Choroid plexus epithelial cell (primary cell): ENCODE results near the gene CADM3.

ENCODE experiments used
- DNase-seq: peaks from one replicate; pipeline ENCODE4 v3.0.0-alpha.2; 2010; ENCODE audit warnings: low read depth
- H3K4me3 ChIP-seq: 2 replicates; pipeline ENCODE4 v1.5.1; 2011; ENCODE audit warnings: low read depth, mild to moderate bottlenecking, control low read depth, low read length, moderate library complexity
- CTCF ChIP-seq: conservative IDR thresholded peaks from 2 replicates; pipeline ENCODE4 v1.5.1; 2011; ENCODE audit warnings: low read depth, mild to moderate bottlenecking, control low read depth, inconsistent platforms, low read length, moderate library complexity

Gene CADM3

GRCh38 chr1:159142391-159142663, 29.1 kb upstream of the CADM3 start:
- DNase-seq: no peak
- no peak for TF ChIP-seq CTCF
- no peak overlapping the region for H3K4me3 ChIP-seq

- no peak overlapping the region for H3K4me3 ChIP-seq
- no peak for TF ChIP-seq CTCF
These were observed 28.5 kb upstream of the CADM3 start for GRCh38 chr1:159142726-159143510.

GRCh38 chr1:159144571-159144970, 26.8 kb upstream of the CADM3 start:
- TF ChIP-seq CTCF: no peak
- no peak for DNase-seq
- H3K4me3 ChIP-seq: no peak overlapping the region

More at GRCh38 chr1:159142726-159143510, 28.5 kb upstream of the CADM3 start:
- DNase-seq: no peak

- H3K4me3 ChIP-seq: no peak overlapping the region
- TF ChIP-seq CTCF: no peak
- no peak for DNase-seq
These were observed 24.4 kb upstream of the CADM3 start for GRCh38 chr1:159146980-159147379.

- no peak for TF ChIP-seq CTCF
- no peak overlapping the region for H3K4me3 ChIP-seq
- DNase-seq: no peak
These were observed 19.4 kb upstream of the CADM3 start for GRCh38 chr1:159152031-159152430.

- H3K4me3 ChIP-seq: no peak overlapping the region
- peak; percentile 100 for TF ChIP-seq CTCF
- peak; percentile 90 for DNase-seq
These were observed 10.3 kb upstream of the CADM3 start for GRCh38 chr1:159161001-159161718.

GRCh38 chr1:159161719-159162026, 9.7 kb upstream of the CADM3 start:
- DNase-seq: no peak
- H3K4me3 ChIP-seq: no peak overlapping the region
- no peak for TF ChIP-seq CTCF
